Common myeloid progenitor, CD34-positive (primary cell): Measurements from ENCODE around the gene SENP7.

ENCODE experiments used
- CTCF ChIA-PET: fragments of 350-600 bp; sonication (Branson Sonifier 250); formaldehyde crosslinking; loops from one replicate; lab custom pipeline; 2021; ENCODE audit warnings: antibody characterized with exemption; lab: Charles Lee
- POLR2A ChIA-PET: fragments of 350-600 bp; sonication (Branson Sonifier 250); formaldehyde crosslinking; loops from one replicate; lab custom pipeline; 2021; ENCODE audit warnings: antibody characterized with exemption; lab: Charles Lee
- DNase-seq, 3 donors: peaks; one replicate each; pipeline versions ENCODE4 v3.0.0 to v3.0.0-alpha.2; 2013
- H3K27ac ChIP-seq, 2 experiments: 1 replicate in 1 of 2; 2 replicates in 1 of 2; pipeline ENCODE4 v1.7.0; 2013; ENCODE audit warnings: inconsistent platforms in 2 of 2, low read length in 2 of 2, mild to moderate bottlenecking in 2 of 2, low read depth in 1 of 2, moderate library complexity in 1 of 2; ENCODE audit not compliant: severe bottlenecking in 2 of 2, insufficient read depth in 1 of 2, poor library complexity in 1 of 2
- H3K27me3 ChIP-seq, 5 experiments: replicated peaks in 2 of 5; 1 replicate in 3 of 5; 2 replicates in 2 of 5; pipeline versions ENCODE4 v1.6.1 to v1.7.0; 2013; ENCODE audit warnings: low read length in 4 of 5, mild to moderate bottlenecking in 2 of 5, moderate library complexity in 2 of 5, inconsistent platforms in 1 of 5; ENCODE audit not compliant: insufficient read depth in 5 of 5, control insufficient read depth in 4 of 5
- H3K36me3 ChIP-seq, 4 experiments: 1 replicate in 2 of 4; 2 replicates in 2 of 4; pipeline versions ENCODE4 v1.6.1 to v1.7.0; 2013; ENCODE audit warnings: low read length in 3 of 4, control low read depth in 1 of 4, mild to moderate bottlenecking in 1 of 4; ENCODE audit not compliant: control insufficient read depth in 4 of 4, insufficient read depth in 4 of 4
- H3K4me1 ChIP-seq, 4 experiments: 1 replicate in 3 of 4; 2 replicates in 1 of 4; pipeline versions ENCODE4 v1.6.1 to v1.7.1; 2013; ENCODE audit warnings: low read length in 3 of 4, mild to moderate bottlenecking in 3 of 4, control low read depth in 1 of 4, inconsistent platforms in 1 of 4, moderate library complexity in 1 of 4; ENCODE audit not compliant: control insufficient read depth in 4 of 4, insufficient read depth in 4 of 4; ENCODE audit errors: control extremely low read depth in 1 of 4
- H3K4me3 ChIP-seq, 7 experiments: 1 replicate in 4 of 7; 2 replicates in 3 of 7; pipeline versions ENCODE4 v1.5.1 to v1.7.0; 2013; ENCODE audit warnings: mild to moderate bottlenecking in 7 of 7, low read length in 6 of 7, moderate library complexity in 6 of 7, inconsistent platforms in 2 of 7, low read depth in 2 of 7, control low read depth in 1 of 7; ENCODE audit not compliant: insufficient read depth in 4 of 7, control insufficient read depth in 1 of 7; ENCODE audit errors: extremely low read depth in 1 of 7
- H3K9me3 ChIP-seq, 5 experiments: 1 replicate in 4 of 5; 2 replicates in 1 of 5; pipeline versions ENCODE4 v1.6.1 to v1.7.1; 2013; ENCODE audit warnings: low read length in 4 of 5, mild to moderate bottlenecking in 2 of 5, inconsistent platforms in 1 of 5, low read depth in 1 of 5, moderate library complexity in 1 of 5; ENCODE audit not compliant: control insufficient read depth in 4 of 5, insufficient read depth in 2 of 5; ENCODE audit errors: control extremely low read depth in 1 of 5
- WGBS: methylation state at CpG from one replicate; pipeline ENCODE4 v1.1.5; 2013; ENCODE audit not compliant: insufficient coverage; 5-methylcytosine and 5-hydroxymethylcytosine counted together

Gene SENP7

DNA sequence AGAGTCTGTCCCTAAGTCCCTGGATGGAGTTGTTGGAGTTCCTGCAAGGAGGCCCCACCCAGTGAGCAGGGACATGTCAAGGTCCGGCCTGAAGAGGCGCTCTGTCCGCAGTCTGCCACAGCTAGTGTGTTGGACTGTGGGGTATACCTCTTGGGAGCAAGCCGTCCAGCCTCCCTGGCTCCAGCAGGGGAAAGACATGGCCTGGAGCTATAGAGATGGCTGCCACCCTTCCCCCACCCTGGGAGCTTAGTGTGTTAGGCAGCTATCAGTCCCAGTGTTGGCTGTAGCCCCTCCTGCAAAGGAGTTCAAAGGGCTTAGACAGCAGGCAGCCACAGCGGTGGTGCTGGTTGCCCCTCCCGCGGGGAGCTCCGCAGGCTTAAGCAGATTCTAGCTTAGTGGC, 212.9 kb downstream of the SENP7 start:
- H3K36me3 ChIP-seq, result peaks cover 0 to 4% (median under 1%) of the 10 kb centered on the region in 4 experiments
- H3K4me1 ChIP-seq, result no peaks in the 10 kb centered on the region
- H3K27ac ChIP-seq, result no peak overlapping the region
- ChIA-PET POLR2A (no interaction called here), CTCF (no interaction called here)
- no peak for DNase-seq
- H3K4me3 ChIP-seq, result no peak overlapping the region
- WGBS, result over 99% methylated on average over 8 of the region's 8 CpGs
- H3K9me3 ChIP-seq, result peaks cover 0 to 6% (median 0%) of the 10 kb centered on the region in 5 experiments
- no peaks in the 10 kb centered on the region for H3K27me3 ChIP-seq

DNA sequence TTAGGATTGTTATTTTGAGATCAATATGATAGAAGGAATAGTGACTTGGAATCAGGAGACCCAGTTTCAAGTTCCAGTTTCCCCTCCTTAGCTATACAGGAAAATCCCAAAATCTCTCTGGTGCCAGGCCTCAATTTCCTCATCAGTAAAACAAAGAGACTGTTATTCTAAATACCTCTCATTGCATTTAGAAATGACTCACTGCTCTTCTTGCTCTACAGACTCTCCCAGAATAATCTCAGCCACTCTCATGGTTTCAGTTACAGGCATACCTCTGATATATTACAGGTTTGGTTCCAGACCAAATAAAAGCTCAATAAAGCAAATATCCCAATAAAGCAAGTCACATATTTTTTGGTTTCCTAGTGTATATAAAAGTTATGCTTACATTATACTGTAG, 221.0 kb downstream of the SENP7 start:
- H3K4me1 ChIP-seq, result no peaks in the 10 kb centered on the region
- DNase-seq, result no peak
- CTCF ChIA-PET, result no interaction called here
- H3K9me3 ChIP-seq, result peaks cover 0 to 6% (median 0%) of the 10 kb centered on the region in 5 experiments
- no peaks in the 10 kb centered on the region for H3K36me3 ChIP-seq
- H3K27ac ChIP-seq, result no peak overlapping the region
- no peaks in the 10 kb centered on the region for H3K27me3 ChIP-seq
- no peak overlapping the region for H3K4me3 ChIP-seq
- POLR2A ChIA-PET, result no interaction called here

DNA sequence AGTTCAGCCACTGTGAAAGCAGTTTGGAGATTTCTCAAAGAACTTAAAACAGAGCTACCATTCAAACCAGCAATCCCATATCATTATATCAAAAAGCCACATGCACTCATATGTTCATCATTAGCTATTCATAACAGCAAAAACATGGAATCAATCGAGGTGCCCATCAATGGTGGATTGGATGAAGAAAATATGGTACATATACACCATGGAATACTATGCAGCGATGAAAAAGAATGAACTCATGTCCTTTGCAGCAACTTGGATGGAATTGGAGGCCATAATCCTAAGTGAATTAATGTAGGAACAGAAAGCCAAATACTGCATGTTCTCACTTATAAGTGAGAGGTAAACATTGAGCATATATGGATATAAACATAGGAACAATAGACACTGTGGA, 224.7 kb downstream of the SENP7 start:
- no peak overlapping the region for H3K27ac ChIP-seq
- H3K4me1 ChIP-seq, result no peaks in the 10 kb centered on the region
- ChIA-PET POLR2A (no interaction called here), CTCF (no interaction called here)
- no CpG with 5 or more reads among the region's 2 CpGs for WGBS
- H3K4me3 ChIP-seq, result no peak overlapping the region
- peaks cover 0 to 6% (median 0%) of the 10 kb centered on the region in 5 experiments for H3K9me3 ChIP-seq
- H3K27me3 ChIP-seq, result no peaks in the 10 kb centered on the region
- no peak for DNase-seq
- H3K36me3 ChIP-seq, result no peaks in the 10 kb centered on the region

DNA sequence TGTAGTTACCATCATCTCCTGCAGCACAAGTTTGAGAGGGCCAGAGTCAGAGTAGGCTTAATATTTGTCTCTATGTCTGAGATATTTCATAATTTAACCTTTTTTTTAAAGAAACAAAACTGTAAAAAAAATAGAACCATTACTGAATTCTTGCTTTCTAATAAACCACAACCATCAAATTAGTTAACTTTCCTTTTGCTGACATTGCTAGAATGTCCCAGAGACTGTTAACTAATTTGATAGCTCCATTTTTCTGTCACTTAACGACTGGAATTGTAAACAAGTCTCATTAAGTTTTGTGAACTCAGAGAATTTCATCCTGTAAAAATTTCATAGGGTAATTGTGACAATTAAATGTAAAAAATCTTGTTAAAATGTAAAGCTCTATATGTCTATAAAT, 228.3 kb downstream of the SENP7 start:
- WGBS, result no CpG with 5 or more reads among the region's 1 CpG
- DNase-seq, result no peak
- ChIA-PET POLR2A (no interaction called here), CTCF (no interaction called here)
- H3K36me3 ChIP-seq, result no peaks in the 10 kb centered on the region
- peaks cover 0 to 6% (median 0%) of the 10 kb centered on the region in 5 experiments for H3K9me3 ChIP-seq
- H3K27me3 ChIP-seq, result no peaks in the 10 kb centered on the region
- H3K4me1 ChIP-seq, result no peaks in the 10 kb centered on the region
- no peak overlapping the region for H3K27ac ChIP-seq
- no peak overlapping the region for H3K4me3 ChIP-seq

DNA sequence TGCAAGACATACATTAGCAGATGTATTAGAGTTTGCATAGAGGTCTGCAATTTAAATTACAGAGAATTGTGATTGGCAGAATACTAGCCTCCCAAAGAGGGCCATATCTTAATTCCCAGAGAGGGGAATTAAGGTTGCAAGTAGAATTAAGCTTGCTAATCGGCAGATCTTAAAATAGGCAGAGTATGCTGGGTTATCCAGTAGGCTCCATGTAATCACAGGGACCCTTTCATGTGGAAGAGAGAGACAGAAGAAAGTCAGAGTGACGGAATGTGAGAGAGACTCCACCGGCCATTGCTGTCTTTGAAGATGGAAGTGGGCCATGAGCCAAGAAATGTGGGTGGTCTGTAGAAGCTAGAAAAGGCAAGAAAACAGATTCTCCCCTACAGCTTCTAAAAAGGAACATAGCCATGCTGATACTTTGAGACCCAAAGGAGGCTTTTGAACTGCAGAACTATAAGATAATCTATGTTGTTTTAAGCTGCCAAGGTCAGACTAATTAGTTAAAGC, 231.4 kb downstream of the SENP7 start:
- Histone ChIP-seq H3K9me3 (no peaks in the 10 kb centered on the region), H3K27ac (no peak overlapping the region), H3K4me1 (no peaks in the 10 kb centered on the region), H3K27me3 (no peaks in the 10 kb centered on the region), H3K36me3 (no peaks in the 10 kb centered on the region), H3K4me3 (no peak overlapping the region)
- ChIA-PET CTCF (no interaction called here), POLR2A (no interaction called here)
- no peak for DNase-seq
- WGBS, result 96% methylated on average over 3 of the region's 3 CpGs

DNA sequence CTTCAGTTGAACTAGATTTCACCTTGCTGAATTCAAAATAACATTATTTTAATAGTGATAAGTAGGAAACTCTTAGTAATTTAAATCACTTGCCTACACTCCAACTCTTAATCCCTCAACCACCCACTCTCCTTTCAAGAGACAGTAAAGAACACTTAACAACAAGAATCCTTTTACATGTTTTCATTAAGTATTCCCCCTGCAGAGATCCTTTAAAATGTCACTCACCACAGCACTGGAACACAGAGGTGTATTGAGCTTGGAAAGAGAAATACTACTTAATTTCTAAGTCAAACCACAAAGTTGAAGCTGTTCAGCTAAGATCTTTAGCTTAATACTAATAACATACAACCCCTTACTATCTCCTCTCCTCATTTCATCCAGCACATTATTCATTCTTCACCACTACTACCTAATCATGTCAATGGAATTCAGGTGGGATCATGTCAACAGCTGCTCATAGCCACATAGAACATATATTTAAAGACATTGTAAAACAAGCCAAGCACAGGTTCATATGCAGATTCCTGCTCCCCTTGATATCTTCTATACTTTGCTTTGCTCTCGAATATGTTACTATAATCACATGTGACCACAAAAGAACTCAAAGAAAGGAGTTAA, 233.1 kb downstream of the SENP7 start:
- Histone ChIP-seq H3K36me3 (no peaks in the 10 kb centered on the region), H3K27ac (no peak overlapping the region), H3K27me3 (no peaks in the 10 kb centered on the region), H3K4me3 (no peak overlapping the region), H3K4me1 (no peaks in the 10 kb centered on the region), H3K9me3 (no peaks in the 10 kb centered on the region)
- DNase-seq, result no peak
- CTCF ChIA-PET, result no interaction called here
- POLR2A ChIA-PET, result no interaction called here
- WGBS, result no CpG with 5 or more reads among the region's 1 CpG

DNA sequence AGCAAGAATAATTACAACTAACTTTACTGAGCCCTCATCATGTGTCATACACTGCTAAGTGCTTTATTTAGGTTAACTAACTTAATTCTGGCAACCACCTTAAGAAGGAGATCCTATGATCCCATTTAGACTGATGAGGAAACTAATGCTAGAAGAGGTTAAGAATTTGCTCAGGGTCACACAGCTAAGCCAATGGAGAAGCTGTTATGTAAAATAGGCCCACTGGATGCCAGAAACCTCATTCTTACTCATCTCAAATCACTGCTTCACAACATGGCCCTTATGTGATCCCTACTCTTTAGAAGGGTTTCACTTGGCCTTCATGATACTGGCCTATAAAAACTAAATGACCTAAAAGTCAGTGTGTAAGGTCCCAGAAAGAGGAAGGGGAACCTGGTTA, 233.8 kb downstream of the SENP7 start:
- CTCF ChIA-PET, result no interaction called here
- no peak overlapping the region for H3K4me3 ChIP-seq
- H3K9me3 ChIP-seq, result no peaks in the 10 kb centered on the region
- POLR2A ChIA-PET, result no interaction called here
- H3K27ac ChIP-seq, result no peak overlapping the region
- no peaks in the 10 kb centered on the region for H3K36me3 ChIP-seq
- H3K27me3 ChIP-seq, result no peaks in the 10 kb centered on the region
- no peak for DNase-seq
- no peaks in the 10 kb centered on the region for H3K4me1 ChIP-seq
